Type B pancreatic cell (in vitro differentiated cells): ENCODE results near the gene AKT2. TPM values are rescaled to one million over a fixed set of nuclear protein-coding genes. Genes with fewer than 3 reads are reported as not detected.

ENCODE experiments used
- DNase-seq: peaks from one replicate; pipeline ENCODE4 v3.0.0; 2021; ENCODE audit warnings: mixed read lengths; ENCODE audit not compliant: unreplicated experiment; ENCODE audit errors: extremely low spot score
- H3K27ac Mint-ChIP-seq: 2 replicates; pipeline ENCODE4 v1.8.0; 2021; ENCODE audit warnings: mild to moderate bottlenecking, mixed read lengths
- H3K27me3 Mint-ChIP-seq: 2 replicates; pipeline ENCODE4 v1.8.0; 2021; ENCODE audit warnings: mixed read lengths
- H3K36me3 Mint-ChIP-seq: 2 replicates; pipeline ENCODE4 v1.8.0; 2021; ENCODE audit warnings: mixed read lengths
- H3K4me1 Mint-ChIP-seq: one replicate; pipeline ENCODE4 v1.8.0; 2021; ENCODE audit warnings: mixed read lengths; ENCODE audit not compliant: unreplicated experiment
- H3K4me3 Mint-ChIP-seq: 2 replicates; pipeline ENCODE4 v1.8.0; 2021; ENCODE audit warnings: mild to moderate bottlenecking, mixed read lengths
- H3K9me3 Mint-ChIP-seq: 2 replicates; pipeline ENCODE4 v1.8.0; 2021; ENCODE audit warnings: mixed read lengths
- CTCF ChIP-seq: fragments of 200-600 bp; sonication (generic); conservative IDR thresholded peaks from 2 replicates; pipeline ENCODE4 v1.5.0; 2021; ENCODE audit warnings: antibody characterized with exemption, mild to moderate bottlenecking
- total RNA-seq: library from RNA; stranded (reverse); gene quantifications from 2 replicates; pipeline ENCODE4 v1.2.1, GENCODE V29; 2021; ENCODE audit warnings: low replicate concordance

AKT2 gene
- total RNA-seq, 1 donor from 2014 or later = 149 TPM

- no peak overlapping the region for H3K27ac Mint-ChIP-seq
- no peak overlapping the region for H3K4me3 Mint-ChIP-seq
- no peak for DNase-seq
- peaks cover 2% of the 10 kb centered on the region for H3K36me3 Mint-ChIP-seq
- peaks cover 13% of the 10 kb centered on the region for H3K4me1 Mint-ChIP-seq
- H3K27me3 Mint-ChIP-seq = no peaks in the 10 kb centered on the region
- no peaks in the 10 kb centered on the region for H3K9me3 Mint-ChIP-seq
- TF ChIP-seq CTCF = no peak
These were observed 42.0 kb downstream of the AKT2 start for GRCh38 chr19:40243181-40243580.

- Mint-ChIP-seq H3K9me3 (no peaks in the 10 kb centered on the region), H3K27me3 (no peaks in the 10 kb centered on the region), H3K4me1 (peaks cover 13% of the 10 kb centered on the region), H3K36me3 (peaks cover 4% of the 10 kb centered on the region), H3K27ac (no peak overlapping the region), H3K4me3 (no peak overlapping the region)
- no peak for DNase-seq
- no peak for TF ChIP-seq CTCF
These were observed 42.7 kb downstream of the AKT2 start for GRCh38 chr19:40242480-40242879.

- H3K27me3 Mint-ChIP-seq = no peaks in the 10 kb centered on the region
- H3K9me3 Mint-ChIP-seq = no peaks in the 10 kb centered on the region
- peaks cover 13% of the 10 kb centered on the region for H3K4me1 Mint-ChIP-seq
- TF ChIP-seq CTCF = no peak
- no peak for DNase-seq
- H3K27ac Mint-ChIP-seq = no peak overlapping the region
- H3K4me3 Mint-ChIP-seq = no peak overlapping the region
- H3K36me3 Mint-ChIP-seq = peaks cover 6% of the 10 kb centered on the region
These were observed 43.2 kb downstream of the AKT2 start for GRCh38 chr19:40241809-40242384.

- no peak for DNase-seq
- Mint-ChIP-seq H3K36me3 (peaks cover 7% of the 10 kb centered on the region), H3K4me1 (peaks cover 13% of the 10 kb centered on the region)
These were observed 43.9 kb downstream of the AKT2 start for GRCh38 chr19:40241125-40241808.

GRCh38 chr19:40240332-40240731 is 44.8 kb downstream of the AKT2 start:
- H3K4me3 Mint-ChIP-seq = no peak overlapping the region
- H3K36me3 Mint-ChIP-seq = peaks cover 7% of the 10 kb centered on the region
- no peak for DNase-seq
- H3K4me1 Mint-ChIP-seq = peaks cover 12% of the 10 kb centered on the region
- no peak overlapping the region for H3K27ac Mint-ChIP-seq
- H3K27me3 Mint-ChIP-seq = no peaks in the 10 kb centered on the region
- TF ChIP-seq CTCF = no peak
- no peaks in the 10 kb centered on the region for H3K9me3 Mint-ChIP-seq

More at GRCh38 chr19:40241125-40241808, 43.9 kb downstream of the AKT2 start:
- no peak for TF ChIP-seq CTCF
- H3K4me3 Mint-ChIP-seq = no peak overlapping the region
- H3K27me3 Mint-ChIP-seq = no peaks in the 10 kb centered on the region
- H3K9me3 Mint-ChIP-seq = no peaks in the 10 kb centered on the region
- no peak overlapping the region for H3K27ac Mint-ChIP-seq
